LNCAP (cell line): ENCODE data around the gene VEGFA.

Experiments
- CTCF ChIP-seq: fragments of 450-650 bp; IDR thresholded peaks from 2 replicates; pipeline ENCODE4 v1.5.1; 2017; ENCODE audit warnings: mild to moderate bottlenecking

Gene VEGFA

GRCh38 chr6:43762410-43762768, 7.6 kb upstream of the VEGFA start:
- no peak for TF ChIP-seq CTCF

- TF ChIP-seq CTCF = no peak
Measured at GRCh38 chr6:43762966-43763695, 6.9 kb upstream of the VEGFA start.

GRCh38 chr6:43763812-43764522, 6.0 kb upstream of the VEGFA start:
- no peak for TF ChIP-seq CTCF

GRCh38 chr6:43764772-43765171, 5.2 kb upstream of the VEGFA start:
- no peak for TF ChIP-seq CTCF

GRCh38 chr6:43765776-43766499, 4.1 kb upstream of the VEGFA start:
- TF ChIP-seq CTCF = no peak

GRCh38 chr6:43766500-43766853, 3.5 kb upstream of the VEGFA start:
- no peak for TF ChIP-seq CTCF

- TF ChIP-seq CTCF = no peak
Measured at GRCh38 chr6:43766964-43767461, 3.0 kb upstream of the VEGFA start.
